ENCODE data around the gene GRIN2B. TPM values are rescaled to one million over a fixed set of nuclear protein-coding genes. Genes with fewer than 3 reads are reported as not detected.

GRIN2B gene
- total and polyA plus RNA-seq, 7 donors: under 0.01 TPM; not detected in 6

DNA sequence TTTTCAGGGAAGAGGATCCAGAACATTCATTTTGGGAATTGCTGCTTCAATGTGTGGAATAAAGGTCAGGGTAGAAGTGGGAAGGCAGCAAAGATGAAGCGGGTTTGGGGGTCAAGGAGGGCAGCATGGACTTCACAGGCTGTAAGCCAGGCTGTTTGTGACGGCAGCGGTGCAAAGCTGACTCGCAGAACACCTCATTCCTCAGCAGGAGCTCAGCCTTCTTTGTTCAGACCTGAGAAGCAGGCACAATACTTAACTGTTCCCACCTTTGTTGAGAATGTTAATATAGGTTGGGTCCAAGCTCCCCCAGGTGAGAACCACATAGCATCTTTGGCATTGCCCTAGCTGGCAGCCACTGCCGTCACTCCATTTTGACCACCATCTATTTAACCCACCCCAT is 16.7 kb downstream of the GRIN2B start:
- Histone ChIP-seq H3K36me3 (ENCODE audit: insufficient read depth in 1 of 2, low read depth in 1 of 2) (no peaks in the 10 kb centered on the region), H3K4me3 (no peak overlapping the region), H3K9me3 (no peaks in the 10 kb centered on the region), H3K27ac (no peak overlapping the region), H3K4me1 (no peaks in the 10 kb centered on the region), H3K27me3 (ENCODE audit: insufficient read depth in 3 of 3, low read length in 2 of 3) (peaks cover 0 to 4% (median 3%) of the 10 kb centered on the region in 3 donors)
- intact Hi-C loops (cut with DNase I): no loop called here
- WGBS, 3 donors: 85% methylated on average over 5 of the region's 5 CpGs
- DNase-seq: no peak
- no peak for ATAC-seq
- TF ChIP-seq, protein P1, sequence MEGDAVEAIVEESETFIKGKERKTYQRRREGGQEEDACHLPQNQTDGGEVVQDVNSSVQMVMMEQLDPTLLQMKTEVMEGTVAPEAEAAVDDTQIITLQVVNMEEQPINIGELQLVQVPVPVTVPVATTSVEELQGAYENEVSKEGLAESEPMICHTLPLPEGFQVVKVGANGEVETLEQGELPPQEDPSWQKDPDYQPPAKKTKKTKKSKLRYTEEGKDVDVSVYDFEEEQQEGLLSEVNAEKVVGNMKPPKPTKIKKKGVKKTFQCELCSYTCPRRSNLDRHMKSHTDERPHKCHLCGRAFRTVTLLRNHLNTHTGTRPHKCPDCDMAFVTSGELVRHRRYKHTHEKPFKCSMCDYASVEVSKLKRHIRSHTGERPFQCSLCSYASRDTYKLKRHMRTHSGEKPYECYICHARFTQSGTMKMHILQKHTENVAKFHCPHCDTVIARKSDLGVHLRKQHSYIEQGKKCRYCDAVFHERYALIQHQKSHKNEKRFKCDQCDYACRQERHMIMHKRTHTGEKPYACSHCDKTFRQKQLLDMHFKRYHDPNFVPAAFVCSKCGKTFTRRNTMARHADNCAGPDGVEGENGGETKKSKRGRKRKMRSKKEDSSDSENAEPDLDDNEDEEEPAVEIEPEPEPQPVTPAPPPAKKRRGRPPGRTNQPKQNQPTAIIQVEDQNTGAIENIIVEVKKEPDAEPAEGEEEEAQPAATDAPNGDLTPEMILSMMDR (IDR thresholded peaks at IDR 0.05): no peak

DNA sequence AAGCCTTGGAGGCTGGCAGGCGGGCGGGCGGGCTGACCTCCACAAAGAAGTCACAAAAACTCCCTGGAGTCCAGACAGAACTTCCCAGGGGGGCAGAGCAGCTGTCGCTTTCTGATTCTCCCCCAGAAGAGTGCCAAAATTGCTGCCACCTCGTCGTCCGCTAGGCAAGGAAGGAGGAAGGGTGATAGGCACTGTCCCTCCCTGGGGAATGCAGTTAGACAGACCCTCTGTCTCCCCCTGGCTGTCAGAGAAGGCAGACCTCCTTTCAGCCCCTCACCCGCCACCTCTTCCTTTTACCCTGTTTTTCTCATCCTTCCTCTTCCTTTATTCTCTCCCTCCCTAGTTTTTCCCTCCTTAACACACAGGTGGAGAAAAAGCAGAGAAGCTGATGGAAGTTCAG is 18.7 kb downstream of the GRIN2B start:
- DNase-seq (no peak), ATAC-seq (no peak)
- no peaks in the 10 kb centered on the region for H3K4me1 ChIP-seq
- H3K4me3 ChIP-seq: no peak overlapping the region
- intact Hi-C loops (cut with DNase I): no loop called here
- H3K36me3 ChIP-seq (ENCODE audit: insufficient read depth in 1 of 2, low read depth in 1 of 2): no peaks in the 10 kb centered on the region
- TF ChIP-seq, protein P1 (IDR thresholded peaks at IDR 0.05): no peak
- no peaks in the 10 kb centered on the region for H3K9me3 ChIP-seq
- no peak overlapping the region for H3K27ac ChIP-seq
- peaks cover 0 to 4% (median 3%) of the 10 kb centered on the region in 3 donors for H3K27me3 ChIP-seq (ENCODE audit: insufficient read depth in 3 of 3, low read length in 2 of 3)
- WGBS, 3 donors: 22 to 43% (median 41%) methylated on average over 8 of the region's 8 CpGs

DNA sequence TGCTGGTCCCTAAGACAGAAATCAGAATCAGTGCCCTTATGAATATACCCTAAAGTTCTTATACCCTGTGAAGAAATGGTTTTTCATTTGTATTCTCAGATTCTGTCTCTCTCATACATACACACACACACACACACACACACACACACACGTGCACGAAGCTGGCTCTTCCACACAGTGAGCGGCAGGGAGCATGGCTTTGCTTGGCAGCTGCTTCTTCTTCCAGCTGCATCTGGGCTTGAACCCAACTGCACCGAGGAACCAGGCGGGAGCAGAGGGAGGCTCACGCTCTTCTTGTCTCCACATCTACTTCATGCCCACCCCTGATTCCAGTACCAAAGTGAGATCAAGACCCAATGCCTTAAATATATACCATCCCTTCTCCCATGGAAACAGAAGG is 19.4 kb downstream of the GRIN2B start:
- Histone ChIP-seq H3K27ac (no peak overlapping the region), H3K4me3 (no peak overlapping the region), H3K36me3 (ENCODE audit: insufficient read depth in 1 of 2, low read depth in 1 of 2) (no peaks in the 10 kb centered on the region), H3K4me1 (no peaks in the 10 kb centered on the region), H3K27me3 (ENCODE audit: insufficient read depth in 3 of 3, low read length in 2 of 3) (peaks cover 0 to 4% (median 3%) of the 10 kb centered on the region in 3 donors), H3K9me3 (no peaks in the 10 kb centered on the region)
- 21 to 30% (median 22%) methylated on average over 6 of the region's 6 CpGs for WGBS, 3 donors
- TF ChIP-seq, protein P1 (IDR thresholded peaks at IDR 0.05): no peak
- intact Hi-C loops (cut with DNase I): no loop called here
- ATAC-seq: no peak
- no peak for DNase-seq

GRCh38 chr12:13959131-13959723 is 22.2 kb downstream of the GRIN2B start:
- WGBS, 3 donors: 24 to 37% (median 30%) methylated on average over 9 of the region's 9 CpGs
- intact Hi-C loops (cut with DNase I): no loop called here
- H3K9me3 ChIP-seq: no peaks in the 10 kb centered on the region
- H3K27ac ChIP-seq: no peak overlapping the region
- no peak for DNase-seq
- ATAC-seq: no peak
- no peaks in the 10 kb centered on the region for H3K36me3 ChIP-seq (ENCODE audit: insufficient read depth in 1 of 2, low read depth in 1 of 2)
- H3K4me3 ChIP-seq: no peak overlapping the region
- peaks cover 0 to 4% (median 0%) of the 10 kb centered on the region in 3 donors for H3K27me3 ChIP-seq (ENCODE audit: insufficient read depth in 3 of 3, low read length in 2 of 3)
- H3K4me1 ChIP-seq: no peaks in the 10 kb centered on the region
- TF ChIP-seq, protein P1 (IDR thresholded peaks at IDR 0.05): no peak

- Histone ChIP-seq H3K4me1 (no peaks in the 10 kb centered on the region), H3K27ac (no peak overlapping the region), H3K27me3 (ENCODE audit: insufficient read depth in 3 of 3, low read length in 2 of 3) (peaks cover 0 to 4% (median 0%) of the 10 kb centered on the region in 3 donors), H3K36me3 (ENCODE audit: insufficient read depth in 1 of 2, low read depth in 1 of 2) (no peaks in the 10 kb centered on the region), H3K9me3 (no peaks in the 10 kb centered on the region), H3K4me3 (no peak overlapping the region)
- DNase-seq: no peak
- intact Hi-C loops (cut with DNase I): no loop called here
- no peak for ATAC-seq
- TF ChIP-seq, protein P1 (IDR thresholded peaks at IDR 0.05): no peak
- WGBS, 3 donors: 71 to 78% (median 73%) methylated on average over 8 to 9 of the region's 9 CpGs
Measured at GRCh38 chr12:13957576-13957975, 23.8 kb downstream of the GRIN2B start.
